Kasumi-1 (cell line): ENCODE measurements around the gene TSPAN6.

Source experiments
- DNase-seq, 2 experiments: peaks; one replicate each; lab custom pipeline; 2025; lab: John Stamatoyannopoulos, UW

The TSPAN6 gene

GRCh38 chrX:100584611-100585010 is 52.0 kb downstream of the TSPAN6 start, which contains the start of gene TNMD:
Gene TNMD, plus strand, starts transcription at chrX:100584936. Its CDS starts 83 bp downstream, at chrX:100585019.
- no peak for DNase-seq
